Medulla oblongata (tissue), 1 donor: ENCODE measurements around the gene COPE.
"Not testable (repeated sequence)": the region's sequence is repeated elsewhere in the genome, so short reads cannot be mapped to it uniquely, and the experiment has no call there.

Experiments
- DNase-seq: peaks from one replicate; pipeline ENCODE4 v3.0.0-alpha.2; 2015; ENCODE audit errors: extremely low spot score

COPE gene

GRCh38 chr19:18940769-18941627, 21.8 kb upstream of the COPE start, which contains the start of gene HOMER3:
Gene HOMER3 (minus strand): TSS chr19:18941217. CDS start chr19:18938982, 2,235 bp downstream.
- peak; percentile 85 for DNase-seq

- peak; percentile 78 for DNase-seq
These were observed 21.0 kb upstream of the COPE start for GRCh38 chr19:18939922-18940768.

GRCh38 chr19:18939163-18939562, 20.0 kb upstream of the COPE start:
- no peak for DNase-seq

- no peak for DNase-seq
These were observed 14.1 kb upstream of the COPE start for GRCh38 chr19:18933297-18933696.

GRCh38 chr19:18932216-18932841, 13.1 kb upstream of the COPE start:
- peak; percentile 49 for DNase-seq

- DNase-seq = no peak
These were observed 12.4 kb upstream of the COPE start for GRCh38 chr19:18931316-18932162.

GRCh38 chr19:18929311-18929710, 10.1 kb upstream of the COPE start:
- no peak for DNase-seq

- no peak for DNase-seq
These were observed 9.0 kb upstream of the COPE start for GRCh38 chr19:18928018-18928805.

GRCh38 chr19:18924684-18925213, 5.6 kb upstream of the COPE start:
- DNase-seq = no peak

GRCh38 chr19:18922228-18922985, 3.2 kb upstream of the COPE start:
- no peak for DNase-seq

GRCh38 chr19:18921593-18921992, 2.4 kb upstream of the COPE start:
- no peak for DNase-seq

GRCh38 chr19:18920400-18920799, 1.2 kb upstream of the COPE start:
- DNase-seq = no peak

- DNase-seq = no peak
These were observed 670 bp upstream of the COPE start for GRCh38 chr19:18919900-18920214.

- DNase-seq = not testable (repeated sequence)
These were observed 1.6 kb downstream of the COPE start for GRCh38 chr19:18917593-18917992.

GRCh38 chr19:18915639-18916038, 3.5 kb downstream of the COPE start:
- peak; percentile 86 for DNase-seq

- DNase-seq = no peak
These were observed 5.7 kb downstream of the COPE start for GRCh38 chr19:18913466-18913865.

- no peak for DNase-seq
These were observed 6.3 kb downstream of the COPE start for GRCh38 chr19:18912933-18913332.

GRCh38 chr19:18910801-18911436, 8.3 kb downstream of the COPE start:
- DNase-seq = no peak

GRCh38 chr19:18910010-18910409, 9.2 kb downstream of the COPE start:
- DNase-seq = no peak
